ENCODE data around the gene PLEKHA7. TPM values are rescaled to one million over a fixed set of nuclear protein-coding genes. Genes with fewer than 3 reads are reported as not detected.
"Not testable (repeated sequence)": the region's sequence is repeated elsewhere in the genome, so short reads cannot be mapped to it uniquely, and the experiment has no call there.

Gene PLEKHA7
- total RNA-seq, 1 experiment from 2014 or later: 8.9 TPM

DNA sequence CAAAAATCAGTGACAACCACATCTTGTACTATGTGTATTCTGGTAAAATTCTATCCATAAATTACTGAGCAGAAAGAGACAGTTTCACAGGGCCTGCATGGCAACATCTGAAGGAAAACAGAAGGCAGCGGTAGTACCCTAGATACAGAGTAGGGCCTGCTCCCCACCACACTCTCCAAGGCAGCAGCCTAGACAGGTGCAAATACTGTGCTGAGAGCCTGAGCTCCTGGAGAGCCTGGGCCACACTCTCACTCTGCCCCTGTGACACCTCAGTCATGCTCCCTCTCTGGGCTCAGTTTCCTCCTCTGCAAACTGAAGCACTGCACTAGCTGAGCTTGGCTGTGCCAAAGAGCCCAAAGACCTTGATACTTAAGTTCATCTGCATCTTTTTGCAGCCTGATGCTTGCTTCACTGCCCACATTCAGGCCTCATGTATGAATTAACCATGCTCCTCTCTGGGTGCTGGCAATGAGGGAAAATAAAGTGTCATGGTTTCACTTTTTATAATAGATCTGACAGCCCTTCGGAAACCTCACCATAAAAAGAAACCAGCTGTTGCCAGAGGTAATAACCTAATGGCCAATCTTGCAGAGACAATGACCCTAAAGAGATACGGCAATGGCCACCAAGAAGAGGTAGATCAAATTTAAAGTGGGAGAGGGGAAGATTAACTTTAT lies 104.7 kb downstream of the PLEKHA7 start:
- DNase-seq (ENCODE audit: low read depth): no peak

- no peak for DNase-seq (ENCODE audit: low read depth)
These were observed 108.8 kb downstream of the PLEKHA7 start for GRCh38 chr11:16905375-16905774.

GRCh38 chr11:16904761-16905160 lies 109.5 kb downstream of the PLEKHA7 start:
- not testable (repeated sequence) for DNase-seq (ENCODE audit: low read depth)

GRCh38 chr11:16902781-16903378 lies 111.3 kb downstream of the PLEKHA7 start:
- no peak for DNase-seq (ENCODE audit: low read depth)

DNA sequence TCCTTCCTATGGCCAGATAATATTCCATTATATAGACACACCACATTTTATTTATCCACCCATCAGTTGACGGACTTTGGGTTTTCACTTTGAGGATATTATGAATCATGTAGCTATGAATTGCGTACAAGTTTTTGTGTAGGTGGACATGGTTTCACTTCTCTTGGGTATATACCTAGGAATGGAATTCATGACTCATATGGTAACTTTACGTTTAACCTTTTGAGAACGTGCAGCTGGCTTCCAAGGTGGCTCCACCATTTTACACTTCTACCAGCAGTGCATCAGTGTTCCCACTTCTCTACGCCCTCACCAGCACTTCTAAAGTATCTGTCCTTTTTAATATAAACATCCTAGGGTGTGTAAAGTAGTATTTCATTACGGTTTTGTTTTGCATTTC lies 112.0 kb downstream of the PLEKHA7 start:
- no peak for DNase-seq (ENCODE audit: low read depth)

- DNase-seq (ENCODE audit: low read depth): no peak
These were observed 113.7 kb downstream of the PLEKHA7 start for GRCh38 chr11:16900491-16900890.

DNA sequence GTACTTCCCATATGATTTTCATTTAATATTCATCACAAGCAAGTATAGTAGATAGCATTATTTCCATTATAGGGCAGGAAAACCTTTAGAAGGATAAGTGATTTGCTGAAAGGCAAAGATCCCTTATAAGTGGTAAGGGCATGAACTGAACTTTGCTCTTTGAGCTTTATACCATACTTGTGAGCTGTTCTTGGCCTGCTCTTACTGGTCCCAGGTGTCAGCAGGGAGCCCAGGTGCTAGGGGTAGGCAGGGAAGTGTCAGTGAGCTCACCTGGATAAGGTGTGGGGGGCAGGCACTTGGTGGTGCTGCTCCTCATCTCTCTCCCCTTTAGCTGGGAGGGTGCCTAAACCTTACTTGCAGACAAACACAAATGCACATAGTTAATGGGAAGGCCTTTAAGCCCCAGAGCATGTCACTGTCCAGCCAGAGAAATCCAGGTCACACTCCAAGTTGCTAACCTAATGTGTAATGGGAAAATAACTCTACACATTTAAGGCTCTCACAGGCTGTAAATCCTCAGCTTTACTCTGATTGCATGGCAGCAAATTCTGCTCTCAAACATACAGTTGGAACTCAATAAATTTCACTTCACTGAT lies 114.4 kb downstream of the PLEKHA7 start:
- no peak for DNase-seq (ENCODE audit: low read depth)

GRCh38 chr11:16898274-16898985 lies 115.8 kb downstream of the PLEKHA7 start:
- no peak for DNase-seq (ENCODE audit: low read depth)

DNA sequence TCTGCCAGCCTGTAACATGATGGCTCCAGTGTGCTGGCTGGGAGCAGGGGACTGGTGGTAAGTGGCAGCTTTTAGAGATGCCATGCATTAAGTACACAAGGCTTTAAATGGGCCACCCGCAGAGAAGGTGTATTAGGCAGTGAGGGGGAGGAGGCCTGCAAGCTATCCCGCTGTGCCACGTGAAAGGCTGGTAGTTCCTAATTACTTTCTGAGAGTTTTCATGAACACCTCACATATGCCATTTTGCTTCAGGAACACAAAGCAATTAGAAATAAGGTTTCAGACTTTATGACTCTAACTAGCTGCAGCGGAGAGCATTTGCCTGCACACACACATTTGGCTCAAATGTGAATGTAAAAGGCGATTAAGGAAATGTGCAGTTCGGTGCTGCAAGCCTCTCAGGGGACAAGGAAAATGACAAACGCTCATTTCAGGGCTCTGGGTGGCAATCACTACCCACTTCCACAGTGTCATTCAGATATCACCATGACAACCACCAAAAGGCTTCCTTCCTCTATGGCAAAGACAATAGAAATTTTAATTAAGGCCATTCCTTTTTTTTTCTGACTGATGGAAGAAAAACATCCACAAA lies 116.6 kb downstream of the PLEKHA7 start:
- no peak for DNase-seq (ENCODE audit: low read depth)

GRCh38 chr11:16896729-16897469 lies 117.3 kb downstream of the PLEKHA7 start:
- no peak for DNase-seq (ENCODE audit: low read depth)

GRCh38 chr11:16895306-16895705 lies 118.9 kb downstream of the PLEKHA7 start:
- no peak for DNase-seq (ENCODE audit: low read depth)

DNA sequence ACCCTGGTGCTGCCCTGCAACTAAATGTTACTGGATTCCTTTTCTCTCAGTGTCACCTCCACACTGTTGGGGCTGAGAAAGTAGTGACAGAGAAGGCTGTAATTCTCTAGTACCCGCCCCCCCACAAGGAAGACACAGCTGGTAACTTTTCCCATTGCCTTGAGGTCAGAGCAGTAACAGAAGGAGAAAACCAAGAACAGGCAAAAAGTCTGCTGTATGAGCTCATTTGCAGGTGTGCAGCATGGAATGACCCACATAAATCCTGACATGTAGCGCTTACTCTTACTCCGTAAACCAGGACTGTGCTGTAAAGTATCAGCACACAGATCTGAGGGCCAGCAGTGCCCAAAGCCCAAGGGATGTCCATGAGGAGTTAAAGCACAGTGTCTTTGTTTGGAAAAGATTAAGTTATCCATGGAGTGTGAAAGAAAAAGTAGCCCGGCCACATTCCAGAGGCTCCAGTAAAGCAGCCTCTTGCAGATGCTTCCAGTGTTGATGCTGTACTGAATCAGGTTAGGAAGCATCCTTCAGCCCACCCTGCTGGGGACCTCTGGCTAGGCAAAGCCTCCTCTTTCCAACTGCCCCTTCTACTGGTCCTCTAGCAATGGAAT lies 120.7 kb downstream of the PLEKHA7 start:
- no peak for DNase-seq (ENCODE audit: low read depth)

GRCh38 chr11:16891964-16892363 lies 122.2 kb downstream of the PLEKHA7 start:
- DNase-seq (ENCODE audit: low read depth): peak; percentile 56

GRCh38 chr11:16891165-16891564 lies 123.0 kb downstream of the PLEKHA7 start:
- DNase-seq (ENCODE audit: low read depth): no peak

- no peak for DNase-seq (ENCODE audit: low read depth)
These were observed 123.8 kb downstream of the PLEKHA7 start for GRCh38 chr11:16890442-16890841.

GRCh38 chr11:16889905-16890304 lies 124.3 kb downstream of the PLEKHA7 start:
- DNase-seq (ENCODE audit: low read depth): no peak

DNA sequence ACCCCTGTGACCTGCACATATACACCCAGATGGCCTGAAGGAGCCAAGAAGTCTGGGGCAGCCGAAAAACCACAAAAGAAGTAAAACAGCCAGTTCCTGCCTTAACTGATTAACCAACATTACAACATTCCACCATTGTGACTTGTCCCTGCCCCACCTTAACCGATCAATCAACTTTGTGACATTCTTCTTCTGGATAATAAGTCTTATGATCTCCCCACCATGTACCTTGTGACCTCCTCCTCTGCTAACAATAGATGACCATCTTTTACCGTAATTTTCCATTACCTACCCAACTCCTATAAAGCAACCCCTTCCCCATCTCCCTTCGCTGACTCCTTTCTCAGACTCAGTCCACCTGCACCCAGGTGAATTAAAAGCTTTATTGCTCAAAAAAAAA lies 125.2 kb downstream of the PLEKHA7 start:
- DNase-seq (ENCODE audit: low read depth): not testable (repeated sequence)

DNA sequence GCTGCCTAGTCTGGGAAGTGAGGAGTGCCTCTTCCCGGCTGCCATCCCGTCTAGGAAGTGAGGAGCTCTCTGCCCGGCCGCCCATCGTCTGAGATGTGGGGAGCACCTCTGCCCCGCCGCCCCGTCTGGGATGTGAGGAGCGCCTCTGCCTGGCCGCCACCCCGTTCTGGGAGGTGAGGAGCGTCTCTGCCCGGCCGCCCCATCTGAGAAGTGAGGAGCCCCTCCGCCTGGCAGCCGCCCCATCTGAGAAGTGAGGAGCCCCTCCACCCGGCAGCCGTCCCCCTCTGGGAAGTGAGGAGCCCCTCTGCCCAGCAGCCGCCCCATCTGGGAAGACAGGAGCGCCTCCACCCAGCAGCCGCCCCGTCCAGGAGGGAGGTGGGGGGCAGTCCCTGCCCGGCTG lies 126.3 kb downstream of the PLEKHA7 start:
- not testable (repeated sequence) for DNase-seq (ENCODE audit: low read depth)

- DNase-seq (ENCODE audit: low read depth): peak; percentile 48
These were observed 131.0 kb downstream of the PLEKHA7 start for GRCh38 chr11:16883174-16883573.

GRCh38 chr11:16881766-16882165 lies 132.4 kb downstream of the PLEKHA7 start:
- no peak for DNase-seq (ENCODE audit: low read depth)

- DNase-seq (ENCODE audit: low read depth): peak; percentile 77
These were observed 133.0 kb downstream of the PLEKHA7 start for GRCh38 chr11:16881074-16881709.

Data from Daoy (cell line).